Measurements from ENCODE around the gene RGR. TPM values are rescaled to one million over a fixed set of nuclear protein-coding genes. Genes with fewer than 3 reads are reported as not detected.

RGR gene
- not detected for polyA plus RNA-seq (ENCODE audit: low read depth in 6 of 6)

GRCh38 chr10:84244651-84245270, at the start of gene RGR:
Gene RGR, plus strand, starts transcription at chr10:84245053. Its CDS starts 38 bp downstream, at chr10:84245091.
- Mint-ChIP-seq H3K4me3 (peak within 1 kb of the TSS in 1 of 8 donors; percentile 7), H3K9me3 (peaks cover 0 to 2% (median 0%) of the 10 kb centered on the region in 7 donors), H3K27ac (no peak within 1 kb of the TSS), H3K4me1 (no peaks in the 10 kb centered on the region), H3K36me3 (no peaks in the 10 kb centered on the region), H3K27me3 (peaks cover 0 to 24% (median 0%) of the 10 kb centered on the region in 3 donors)
- no peak for ATAC-seq (ENCODE audit: low read depth in 2 of 2)
- DNase-seq = no peak

- ATAC-seq (ENCODE audit: low read depth in 2 of 2) (no peak), DNase-seq (no peak)
- Mint-ChIP-seq H3K4me1 (peaks cover 4 to 5% (median 5%) of the 10 kb centered on the region in 3 donors), H3K36me3 (no peaks in the 10 kb centered on the region), H3K4me3 (peak overlapping the region in 4 of 8 donors; percentile 40 to 77 (median 70)), H3K9me3 (no peaks in the 10 kb centered on the region), H3K27ac (peak overlapping the region in 1 of 6 donors; percentile 44), H3K27me3 (peaks cover 52 to 73% (median 60%) of the 10 kb centered on the region in 3 donors)
These were observed 48.8 kb upstream of the RGR start for GRCh38 chr10:84196083-84196482.

GRCh38 chr10:84196941-84197340, 47.9 kb upstream of the RGR start:
- Mint-ChIP-seq H3K9me3 (no peaks in the 10 kb centered on the region), H3K36me3 (no peaks in the 10 kb centered on the region), H3K27me3 (peaks cover 45 to 66% (median 51%) of the 10 kb centered on the region in 3 donors), H3K4me1 (peaks cover 4 to 5% (median 5%) of the 10 kb centered on the region in 3 donors), H3K4me3 (no peak overlapping the region), H3K27ac (no peak overlapping the region)
- no peak for ATAC-seq (ENCODE audit: low read depth in 2 of 2)
- no peak for DNase-seq

- Mint-ChIP-seq H3K4me3 (no peak overlapping the region), H3K27me3 (peaks cover 41 to 59% (median 44%) of the 10 kb centered on the region in 3 donors), H3K27ac (no peak overlapping the region), H3K36me3 (no peaks in the 10 kb centered on the region), H3K9me3 (no peaks in the 10 kb centered on the region), H3K4me1 (peaks cover 4 to 5% (median 5%) of the 10 kb centered on the region in 3 donors)
- DNase-seq (no peak), ATAC-seq (ENCODE audit: low read depth in 2 of 2) (no peak)
These were observed 47.2 kb upstream of the RGR start for GRCh38 chr10:84197643-84198042.

GRCh38 chr10:84198206-84198915, 46.5 kb upstream of the RGR start:
- Mint-ChIP-seq H3K36me3 (no peaks in the 10 kb centered on the region), H3K4me3 (peak overlapping the region in 1 of 8 donors; percentile 0), H3K27me3 (peaks cover 34 to 52% (median 37%) of the 10 kb centered on the region in 3 donors), H3K4me1 (peaks cover 4 to 5% (median 5%) of the 10 kb centered on the region in 3 donors), H3K27ac (no peak overlapping the region), H3K9me3 (no peaks in the 10 kb centered on the region)
- DNase-seq (no peak), ATAC-seq (ENCODE audit: low read depth in 2 of 2) (no peak)

- Mint-ChIP-seq H3K36me3 (no peaks in the 10 kb centered on the region), H3K27ac (peak overlapping the region in 1 of 6 donors; percentile 54), H3K27me3 (peaks cover 30 to 47% (median 32%) of the 10 kb centered on the region in 3 donors), H3K9me3 (no peaks in the 10 kb centered on the region), H3K4me1 (peaks cover 0 to 1% (median 0%) of the 10 kb centered on the region in 3 donors), H3K4me3 (no peak overlapping the region)
- no peak for ATAC-seq (ENCODE audit: low read depth in 2 of 2)
- no peak for DNase-seq
These were observed 44.2 kb upstream of the RGR start for GRCh38 chr10:84200537-84201243.

GRCh38 chr10:84201244-84201606, 43.6 kb upstream of the RGR start:
- H3K9me3 Mint-ChIP-seq = no peaks in the 10 kb centered on the region
- no peaks in the 10 kb centered on the region for H3K36me3 Mint-ChIP-seq
- no peak overlapping the region for H3K27ac Mint-ChIP-seq
- H3K27me3 Mint-ChIP-seq = peaks cover 30 to 44% (median 30%) of the 10 kb centered on the region in 3 donors
- H3K4me3 Mint-ChIP-seq = no peak overlapping the region
- ATAC-seq (ENCODE audit: low read depth in 2 of 2) = peak in 1 of 2 donors; percentile 23
- no peak for DNase-seq
- H3K4me1 Mint-ChIP-seq = no peaks in the 10 kb centered on the region

GRCh38 chr10:84201682-84202081, 43.2 kb upstream of the RGR start:
- Mint-ChIP-seq H3K27me3 (peaks cover 27 to 41% (median 30%) of the 10 kb centered on the region in 3 donors), H3K36me3 (no peaks in the 10 kb centered on the region)

GRCh38 chr10:84202349-84202748, 42.5 kb upstream of the RGR start:
- Mint-ChIP-seq H3K9me3 (peaks cover 0 to 1% (median 0%) of the 10 kb centered on the region in 7 donors), H3K27ac (peak overlapping the region in 1 of 6 donors; percentile 15), H3K4me3 (no peak overlapping the region), H3K4me1 (no peaks in the 10 kb centered on the region), H3K36me3 (no peaks in the 10 kb centered on the region), H3K27me3 (peaks cover 27 to 41% (median 30%) of the 10 kb centered on the region in 3 donors)
- DNase-seq (no peak), ATAC-seq (ENCODE audit: low read depth in 2 of 2) (no peak)

More at GRCh38 chr10:84201682-84202081, 43.2 kb upstream of the RGR start:
- Mint-ChIP-seq H3K4me3 (no peak overlapping the region), H3K9me3 (no peaks in the 10 kb centered on the region), H3K27ac (no peak overlapping the region), H3K4me1 (no peaks in the 10 kb centered on the region)
- no peak for ATAC-seq (ENCODE audit: low read depth in 2 of 2)
- no peak for DNase-seq

GRCh38 chr10:84204122-84204521, 40.7 kb upstream of the RGR start:
- no peak overlapping the region for H3K4me3 Mint-ChIP-seq
- ATAC-seq (ENCODE audit: low read depth in 2 of 2) = no peak
- DNase-seq = no peak
- H3K36me3 Mint-ChIP-seq = no peaks in the 10 kb centered on the region
- no peaks in the 10 kb centered on the region for H3K4me1 Mint-ChIP-seq
- H3K27ac Mint-ChIP-seq = peak overlapping the region in 1 of 6 donors; percentile 59
- H3K27me3 Mint-ChIP-seq = peaks cover 27 to 36% (median 32%) of the 10 kb centered on the region in 3 donors
- H3K9me3 Mint-ChIP-seq = peaks cover 0 to 1% (median 0%) of the 10 kb centered on the region in 7 donors

- no peak overlapping the region for H3K27ac Mint-ChIP-seq
- DNase-seq (no peak), ATAC-seq (ENCODE audit: low read depth in 2 of 2) (no peak)
- no peak overlapping the region for H3K4me3 Mint-ChIP-seq
- H3K9me3 Mint-ChIP-seq = peaks cover 0 to 1% (median 0%) of the 10 kb centered on the region in 7 donors
- H3K27me3 Mint-ChIP-seq = peaks cover 23 to 37% (median 32%) of the 10 kb centered on the region in 3 donors
- no peaks in the 10 kb centered on the region for H3K4me1 Mint-ChIP-seq
- no peaks in the 10 kb centered on the region for H3K36me3 Mint-ChIP-seq
These were observed 40.2 kb upstream of the RGR start for GRCh38 chr10:84204610-84205009.

GRCh38 chr10:84205049-84205852, 39.6 kb upstream of the RGR start:
- H3K4me1 Mint-ChIP-seq = no peaks in the 10 kb centered on the region
- H3K27ac Mint-ChIP-seq = no peak overlapping the region
- no peaks in the 10 kb centered on the region for H3K36me3 Mint-ChIP-seq
- H3K4me3 Mint-ChIP-seq = no peak overlapping the region
- H3K9me3 Mint-ChIP-seq = peaks cover 0 to 1% (median 0%) of the 10 kb centered on the region in 7 donors
- peak; percentile 50 to 57 for ATAC-seq (ENCODE audit: low read depth in 2 of 2)
- DNase-seq = peak; percentile 24
- H3K27me3 Mint-ChIP-seq = peaks cover 23 to 35% (median 32%) of the 10 kb centered on the region in 3 donors
